ENCODE results near the gene CHTF8.
"Not testable (repeated sequence)": the region's sequence is repeated elsewhere in the genome, so short reads cannot be mapped to it uniquely, and the experiment has no call there.

The CHTF8 gene

GRCh38 chr16:69132424-69133252 lies at the start of gene CHTF8, which contains the start of gene UTP4:
Gene CHTF8 (minus strand): TSS chr16:69132588. CDS start chr16:69121458, 11,130 bp downstream.
Gene UTP4 (plus strand): TSS chr16:69132649. CDS start chr16:69133460, 811 bp downstream.
- peak; percentile 83 for DNase-seq (ENCODE audit: low read depth)

GRCh38 chr16:69180011-69180338 lies 47.6 kb upstream of the CHTF8 start:
- DNase-seq (ENCODE audit: low read depth) = no peak

- DNase-seq (ENCODE audit: low read depth) = no peak
These were observed 47.1 kb upstream of the CHTF8 start for GRCh38 chr16:69179328-69180010.

GRCh38 chr16:69176033-69176800 lies 43.8 kb upstream of the CHTF8 start:
- no peak for DNase-seq (ENCODE audit: low read depth)

- no peak for DNase-seq (ENCODE audit: low read depth)
These were observed 39.1 kb upstream of the CHTF8 start for GRCh38 chr16:69171325-69172084.

- no peak for DNase-seq (ENCODE audit: low read depth)
These were observed 37.4 kb upstream of the CHTF8 start for GRCh38 chr16:69169607-69170352.

- DNase-seq (ENCODE audit: low read depth) = no peak
These were observed 36.7 kb upstream of the CHTF8 start for GRCh38 chr16:69169051-69169450.

- DNase-seq (ENCODE audit: low read depth) = no peak
These were observed 34.9 kb upstream of the CHTF8 start for GRCh38 chr16:69166946-69167930.

GRCh38 chr16:69166221-69166833 lies 33.9 kb upstream of the CHTF8 start:
- DNase-seq (ENCODE audit: low read depth) = peak; percentile 62

GRCh38 chr16:69165584-69165983 lies 33.2 kb upstream of the CHTF8 start:
- no peak for DNase-seq (ENCODE audit: low read depth)

GRCh38 chr16:69160192-69160591 lies 27.8 kb upstream of the CHTF8 start:
- DNase-seq (ENCODE audit: low read depth) = no peak

- DNase-seq (ENCODE audit: low read depth) = no peak
These were observed 24.8 kb upstream of the CHTF8 start for GRCh38 chr16:69157196-69157595.

GRCh38 chr16:69150146-69150865 lies 17.9 kb upstream of the CHTF8 start:
- no peak for DNase-seq (ENCODE audit: low read depth)

- DNase-seq (ENCODE audit: low read depth) = not testable (repeated sequence)
These were observed 17.2 kb upstream of the CHTF8 start for GRCh38 chr16:69149621-69150020.

- no peak for DNase-seq (ENCODE audit: low read depth)
These were observed 13.3 kb upstream of the CHTF8 start for GRCh38 chr16:69145658-69146057.

- no peak for DNase-seq (ENCODE audit: low read depth)
These were observed 10.7 kb upstream of the CHTF8 start for GRCh38 chr16:69143116-69143515.

- DNase-seq (ENCODE audit: low read depth) = no peak
These were observed 9.5 kb upstream of the CHTF8 start for GRCh38 chr16:69141936-69142335.

GRCh38 chr16:69141014-69141413 lies 8.6 kb upstream of the CHTF8 start:
- DNase-seq (ENCODE audit: low read depth) = no peak

- not testable (repeated sequence) for DNase-seq (ENCODE audit: low read depth)
These were observed 7.1 kb upstream of the CHTF8 start for GRCh38 chr16:69139464-69139863.

All from stimulated activated CD8-positive, alpha-beta memory T cell treated with anti-CD3 and anti-CD28 coated beads, Interleukin-4, amount 100 ng/mL, for 24 hours (primary cell).